HT1080 (cell line): ENCODE data around the gene NRIP2. TPM values are rescaled to one million over a fixed set of nuclear protein-coding genes. Genes with fewer than 3 reads are reported as not detected.
"Not testable (repeated sequence)": the region's sequence is repeated elsewhere in the genome, so short reads cannot be mapped to it uniquely, and the experiment has no call there.

Experiments used
- DNase-seq: peaks from one replicate; pipeline ENCODE4 v3.0.0-alpha.2; 2015; ENCODE audit warnings: low read depth
- polyA plus RNA-seq, 2 experiments: library from polyadenylated mRNA; depleted of rRNA; stranded (reverse); fragments of >200 nt; gene quantifications; 2 replicates each; pipeline ENCODE4 v1.2.3, GENCODE V29; 2015
- total RNA-seq: library from RNA; depleted of rRNA; stranded (reverse); fragments of >200 nt; shearing (Covaris generic); gene quantifications from 2 replicates; pipeline ENCODE4 v1.2.3, GENCODE V29; 2014; rRNA removed

NRIP2 gene, protein sequence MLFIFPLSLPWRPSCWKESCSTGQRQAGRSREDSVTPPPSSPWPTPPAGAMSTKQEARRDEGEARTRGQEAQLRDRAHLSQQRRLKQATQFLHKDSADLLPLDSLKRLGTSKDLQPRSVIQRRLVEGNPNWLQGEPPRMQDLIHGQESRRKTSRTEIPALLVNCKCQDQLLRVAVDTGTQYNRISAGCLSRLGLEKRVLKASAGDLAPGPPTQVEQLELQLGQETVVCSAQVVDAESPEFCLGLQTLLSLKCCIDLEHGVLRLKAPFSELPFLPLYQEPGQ
- total RNA-seq = not detected in 2 replicates
- not detected in 2 replicates for polyA plus RNA-seq (2015; cell fraction: cytosol; rRNA removed)
- not detected in 2 replicates for polyA plus RNA-seq (2015; cell fraction: nucleus; rRNA removed)

DNA sequence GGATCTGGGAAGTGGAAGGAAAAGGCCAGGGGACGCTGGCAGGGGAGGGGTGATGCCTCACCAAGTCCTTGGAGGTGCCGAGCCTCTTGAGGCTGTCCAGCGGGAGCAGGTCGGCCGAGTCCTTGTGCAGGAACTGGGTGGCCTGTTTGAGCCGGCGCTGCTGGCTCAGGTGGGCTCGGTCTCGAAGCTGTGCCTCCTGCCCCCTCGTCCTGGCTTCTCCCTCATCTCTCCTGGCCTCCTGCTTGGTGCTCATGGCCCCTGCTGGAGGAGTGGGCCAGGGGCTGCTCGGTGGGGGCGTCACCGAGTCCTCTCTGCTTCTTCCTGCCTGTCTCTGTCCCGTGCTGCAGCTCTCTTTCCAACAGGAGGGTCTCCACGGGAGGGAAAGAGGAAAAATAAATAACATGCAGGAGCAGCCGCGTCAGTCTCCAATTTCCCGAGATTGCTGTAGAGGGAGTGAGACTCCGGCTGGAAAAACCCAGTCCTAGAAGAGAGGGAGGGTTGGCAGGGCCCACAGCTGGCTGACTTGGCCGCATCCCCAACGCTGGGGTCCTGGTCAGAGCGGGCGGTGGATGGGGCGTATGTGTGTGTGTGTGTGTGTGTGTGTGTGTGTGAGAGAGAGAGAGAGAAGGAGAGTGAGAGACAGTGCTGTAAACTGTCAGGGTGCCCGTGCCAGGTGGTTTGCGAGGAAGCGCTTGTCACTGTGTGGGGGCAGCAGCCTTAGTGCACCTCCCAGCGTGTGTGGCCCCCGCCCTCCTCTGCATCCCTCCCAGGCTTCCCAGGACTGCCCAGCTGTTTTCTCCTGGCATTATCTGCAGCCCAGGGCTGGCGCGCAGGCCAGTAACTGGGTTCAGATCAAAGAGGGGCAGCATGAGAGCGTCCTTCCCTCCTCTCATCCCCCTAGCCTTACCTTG lies at the start of gene NRIP2:
TSS of gene NRIP2 (minus strand) at position 455 of the 911 bp plus-strand sequence. CDS start at position 403, 52 bp downstream.
- no peak for DNase-seq

DNA sequence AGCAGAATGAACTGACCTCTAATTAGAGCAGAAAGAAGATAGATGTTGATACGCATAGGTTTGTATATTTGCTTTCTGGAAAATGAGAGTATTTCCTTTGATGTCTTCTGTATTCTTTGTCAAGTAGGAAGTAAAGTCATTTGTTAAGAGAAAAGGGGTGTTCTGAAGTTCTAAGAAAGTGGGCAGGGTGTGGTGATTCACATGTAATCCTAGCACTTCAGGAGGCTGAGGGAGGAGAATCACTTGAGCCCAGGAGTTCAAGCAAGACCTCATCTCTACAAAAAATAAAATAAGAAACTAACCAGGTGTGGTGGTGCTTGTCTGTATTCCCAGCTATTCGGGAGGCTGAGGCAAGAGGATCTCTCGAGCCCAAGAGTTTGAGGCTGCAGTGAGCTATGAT lies 45.0 kb upstream of the NRIP2 start:
- DNase-seq = no peak

GRCh38 chr12:2877953-2878732 lies 43.3 kb upstream of the NRIP2 start:
- DNase-seq = no peak

DNA sequence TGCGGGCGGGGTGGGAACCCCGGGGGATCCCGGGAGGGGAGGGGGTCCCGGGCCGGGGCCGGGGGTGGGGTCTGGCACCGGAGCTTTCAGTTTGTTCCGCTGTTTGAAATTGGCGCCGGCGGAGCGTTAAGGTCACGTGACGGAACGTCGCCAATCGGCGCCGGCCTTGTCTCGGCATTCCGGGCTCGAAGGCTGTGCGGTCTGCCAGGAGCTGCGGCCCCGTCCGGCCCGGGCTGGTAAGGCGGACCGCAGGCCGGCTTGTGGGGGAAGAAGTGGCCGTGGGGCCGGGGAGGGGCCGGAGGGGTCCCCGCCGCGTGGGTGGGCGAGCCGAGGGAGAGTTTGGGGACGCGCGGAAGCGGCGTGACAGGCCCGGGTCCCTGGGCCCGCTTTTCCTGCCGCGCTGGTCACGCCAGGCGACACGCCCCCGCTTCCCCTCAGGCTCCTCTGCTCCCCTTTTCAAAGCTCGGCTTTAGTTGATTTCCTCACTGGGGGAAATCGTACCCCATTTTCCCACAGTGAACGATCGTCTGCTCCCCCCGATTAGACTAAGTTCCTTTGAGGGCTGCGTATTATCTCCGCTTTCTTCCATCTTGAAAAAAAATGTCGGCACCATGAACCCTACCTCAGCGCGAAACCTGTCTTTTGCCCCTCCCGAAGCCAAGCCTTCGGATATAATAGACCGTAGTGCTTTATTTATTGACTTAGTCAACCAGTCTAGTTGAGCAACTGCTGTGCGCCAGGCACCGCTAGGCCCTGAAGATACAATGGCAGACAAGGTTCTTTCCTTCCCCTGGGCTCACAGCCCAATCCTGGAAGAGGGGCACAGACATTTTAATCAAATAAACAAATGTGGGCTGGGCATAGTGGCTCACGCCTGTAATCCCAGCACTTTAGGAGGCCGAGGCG lies 42.5 kb upstream of the NRIP2 start, which contains the start of the genes FOXM1 and RHNO1:
TSS of gene FOXM1 (minus strand) at position 128 of the 906 bp plus-strand sequence. CDS start 2,696 bp downstream, outside the sequence.
TSS of gene RHNO1 (plus strand) at position 177 of the 906 bp plus-strand sequence. CDS start 8,144 bp downstream, outside the sequence.
- DNase-seq = peak; percentile 81

DNA sequence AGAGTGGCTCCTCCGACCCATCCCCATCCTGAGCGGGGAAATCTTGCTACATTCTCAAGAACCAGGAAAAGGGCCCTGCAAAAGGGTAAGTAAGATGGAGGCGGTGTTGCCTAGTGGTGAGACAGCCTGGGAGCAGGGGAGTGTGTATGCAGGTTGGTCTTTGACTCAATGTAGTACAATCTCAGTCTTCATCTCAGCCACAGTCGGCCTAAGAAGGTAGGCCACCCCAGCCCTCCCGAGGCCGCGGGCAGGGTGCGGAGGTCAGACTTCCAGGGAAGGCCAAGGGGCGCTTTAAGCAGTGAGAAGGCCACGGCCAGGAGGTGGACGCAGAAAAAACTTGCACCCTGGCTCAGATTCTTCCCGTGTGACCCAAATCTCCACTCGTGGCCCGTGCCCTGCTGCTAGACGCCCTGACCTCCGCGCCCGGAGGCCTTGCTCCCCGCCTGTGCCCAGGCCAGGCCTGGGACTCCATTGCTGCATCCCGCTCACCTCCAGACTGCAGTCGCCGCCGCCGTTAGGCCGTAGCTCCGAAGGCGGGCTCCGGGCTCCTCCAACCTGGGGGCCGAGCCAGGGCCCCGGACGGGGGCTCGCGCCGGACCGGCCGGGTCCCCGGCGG lies 41.7 kb upstream of the NRIP2 start:
- peak; percentile 34 for DNase-seq

DNA sequence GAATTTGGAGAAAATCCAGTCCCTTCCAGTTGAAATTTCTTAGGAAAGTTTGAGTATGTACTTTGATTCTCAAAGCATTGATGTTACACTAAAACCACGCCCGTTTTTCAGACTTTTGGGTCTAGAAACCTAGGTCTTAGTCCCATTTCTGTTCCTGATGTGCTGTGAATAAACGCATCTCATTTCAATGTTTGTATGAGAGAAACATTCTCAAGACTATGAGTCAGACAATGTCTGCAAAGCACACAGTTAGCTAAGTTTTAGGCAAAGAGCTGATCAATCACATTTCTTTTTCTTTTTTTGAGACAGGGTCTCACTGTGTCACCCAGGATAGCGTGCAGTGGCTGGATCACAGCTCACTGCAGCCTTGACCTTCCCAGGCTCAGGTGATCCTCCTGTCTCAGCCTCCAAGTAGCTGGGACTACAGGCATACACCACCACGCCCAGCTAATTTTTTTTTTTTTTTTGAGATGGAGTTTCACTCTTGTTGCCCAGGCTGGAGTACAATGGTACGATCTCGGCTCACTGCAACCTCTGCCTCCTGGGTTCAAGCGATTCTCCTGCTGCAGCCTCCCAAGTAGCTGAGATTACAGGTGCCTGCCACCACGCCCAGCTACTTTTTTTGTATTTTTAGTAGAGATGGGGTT lies 34.3 kb upstream of the NRIP2 start:
- DNase-seq = not testable (repeated sequence)

GRCh38 chr12:2864198-2864597 lies 29.4 kb upstream of the NRIP2 start:
- no peak for DNase-seq

GRCh38 chr12:2863402-2863801 lies 28.6 kb upstream of the NRIP2 start:
- DNase-seq = not testable (repeated sequence)

DNA sequence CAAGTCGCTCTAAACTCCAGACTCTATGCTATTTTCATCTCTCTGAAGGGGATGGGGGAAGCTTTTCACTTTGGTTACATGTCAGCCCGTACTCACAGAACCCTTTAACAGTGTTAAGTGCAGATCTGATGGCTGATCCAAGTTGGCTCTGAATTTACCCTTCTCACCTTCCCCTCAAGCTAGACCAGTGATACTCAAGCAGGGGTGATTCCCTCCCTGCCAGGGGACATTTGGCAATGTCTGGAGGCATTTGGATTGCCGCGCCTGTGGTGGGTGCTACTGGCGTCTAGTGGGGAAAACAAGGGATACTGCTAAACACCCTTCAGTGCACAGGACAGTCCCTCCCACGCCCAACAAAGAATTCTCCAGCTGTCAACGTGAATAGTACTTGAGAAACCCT lies 28.0 kb upstream of the NRIP2 start:
- DNase-seq = no peak

DNA sequence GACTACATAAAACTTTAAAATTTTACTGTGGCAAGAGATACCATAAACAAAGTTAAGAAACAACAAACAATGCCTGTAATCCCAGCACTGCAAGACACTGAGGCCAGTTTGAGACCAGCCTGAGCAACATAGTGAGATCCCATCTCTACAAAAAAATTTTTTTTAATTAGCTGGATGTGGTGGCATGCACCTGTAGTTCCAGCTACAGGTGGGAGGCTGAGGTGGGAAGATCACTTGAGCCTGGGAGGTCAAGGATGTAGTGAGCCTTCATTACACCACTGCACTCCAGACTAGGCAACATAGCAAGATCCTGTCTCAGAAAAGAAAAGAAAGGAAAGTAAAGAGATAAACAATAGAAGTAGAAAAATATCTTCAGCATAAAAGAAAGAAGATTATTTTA lies 25.3 kb upstream of the NRIP2 start:
- no peak for DNase-seq

- no peak for DNase-seq
Measured at GRCh38 chr12:2858944-2859421, 24.1 kb upstream of the NRIP2 start.

GRCh38 chr12:2858334-2858733 lies 23.5 kb upstream of the NRIP2 start:
- no peak for DNase-seq

DNA sequence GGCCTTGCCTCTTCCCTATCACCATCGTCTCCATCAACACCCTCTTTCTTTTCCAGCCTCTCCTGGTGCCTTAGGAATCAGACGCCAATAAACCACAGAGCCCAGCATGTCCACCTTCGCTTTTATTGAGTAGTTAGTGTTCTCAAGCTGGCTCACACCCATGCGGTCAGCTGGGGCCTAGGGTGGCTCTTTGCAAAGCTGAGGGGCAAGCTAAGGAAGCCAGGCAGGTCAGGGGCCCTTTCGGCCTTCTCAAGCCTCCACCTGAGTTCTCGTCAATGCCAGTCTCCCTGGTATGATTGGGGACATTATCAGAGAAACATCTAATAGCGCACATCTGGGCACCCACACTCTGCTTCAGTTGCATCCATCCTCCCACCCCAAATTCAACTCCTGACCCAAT lies 22.7 kb upstream of the NRIP2 start:
- no peak for DNase-seq

- DNase-seq = no peak
Measured at GRCh38 chr12:2857021-2857431, 22.2 kb upstream of the NRIP2 start, which contains the start of gene TEX52. TEX52 (minus strand) TSS chr12:2857039; CDS start chr12:2857026, 13 bp downstream.

- no peak for DNase-seq
Measured at GRCh38 chr12:2856051-2856450, 21.2 kb upstream of the NRIP2 start.

- DNase-seq = no peak
Measured at GRCh38 chr12:2855546-2855945, 20.7 kb upstream of the NRIP2 start.

DNA sequence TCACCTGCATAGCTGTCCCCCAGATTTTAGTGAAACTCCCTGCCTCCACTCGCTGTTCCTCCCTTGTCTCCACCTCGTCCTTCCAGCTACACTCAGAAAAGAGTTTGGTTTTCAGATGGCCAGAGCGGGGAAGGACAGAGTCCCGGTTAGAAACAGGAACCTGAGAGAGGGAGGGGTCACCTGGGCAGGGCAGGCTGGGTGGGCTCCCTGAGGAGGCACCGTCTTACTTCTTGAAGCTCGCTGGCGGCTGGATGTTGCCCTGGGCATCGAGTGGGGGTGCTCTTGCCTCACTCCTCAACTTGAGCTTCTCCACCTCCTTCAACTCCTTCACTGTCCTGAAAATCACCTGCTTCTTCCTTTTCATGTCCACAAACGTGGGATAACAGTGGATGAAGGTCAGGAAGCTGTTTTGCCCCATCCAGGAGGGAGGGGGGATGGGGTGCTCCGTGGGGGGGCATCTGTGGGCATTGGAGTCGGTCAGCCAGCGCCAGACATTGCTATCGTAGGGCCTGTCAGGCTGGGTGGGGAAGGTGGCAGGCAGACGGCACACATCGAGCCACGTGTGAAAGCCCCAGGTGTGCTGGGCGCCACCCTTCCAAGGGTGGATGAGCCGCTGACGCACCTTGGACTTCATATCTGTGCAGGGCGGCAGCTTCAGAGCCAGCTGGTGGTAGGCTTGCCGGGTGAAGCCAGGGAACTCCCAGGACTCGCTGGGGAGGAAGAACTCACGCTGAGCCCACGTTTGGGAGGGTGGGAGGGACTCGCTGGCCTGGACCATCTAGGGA lies 20.0 kb upstream of the NRIP2 start:
- DNase-seq = no peak

- DNase-seq = peak; percentile 71
Measured at GRCh38 chr12:2853626-2854025, 18.8 kb upstream of the NRIP2 start.
